HCT116 (cell line): ENCODE results near the gene ZNF483. TPM values are rescaled to one million over a fixed set of nuclear protein-coding genes. Genes with fewer than 3 reads are reported as not detected.
"Not testable (repeated sequence)": the region's sequence is repeated elsewhere in the genome, so short reads cannot be mapped to it uniquely, and the experiment has no call there.

Experiments used
- ATAC-seq: fragments of 200-7000 bp; cut with Tn5 transposase; 2 replicates; pipeline ENCODE4 v1.9.1; 2020; ENCODE audit warnings: mild to moderate bottlenecking, moderate library complexity
- BruUV-seq: library from RNA; stranded (reverse); fragments of 400-500 nt; replicated peaks from 2 replicates; lab custom pipeline; 2021; lab: Mats Ljungman, UMichigan
- CTCF ChIA-PET: fragments of 300-600 bp; sonication (Branson Sonifier 250); formaldehyde crosslinking; loops from one replicate; lab custom pipeline; 2021; ENCODE audit warnings: antibody characterized with exemption; lab: Charles Lee
- POLR2A ChIA-PET: fragments of 300-600, 350-600 bp; sonication (Branson Sonifier 250); formaldehyde crosslinking; loops from one replicate; lab custom pipeline; 2021; ENCODE audit warnings: antibody characterized with exemption; lab: Charles Lee
- RAD21 ChIA-PET, 2 experiments: fragments of 300-600 bp; sonication (Branson Sonifier 250); formaldehyde crosslinking; loops; one replicate each; lab custom pipeline; 2023; ENCODE audit warnings: low total read pairs in 2 of 2; ENCODE audit not compliant: uncharacterized antibody in 2 of 2, unreplicated experiment in 2 of 2, low non-redundant PET in 1 of 2; lab: Charles Lee
- DNase-seq: peaks from one replicate; pipeline ENCODE4 v3.0.0-alpha.2; 2010; ENCODE audit warnings: low read depth, low spot score
- H2AFZ ChIP-seq: fragments of 200-600 bp; shearing (Covaris generic), sonication (generic); 2 replicates; pipeline ENCODE4 v1.6.1; 2017; ENCODE audit warnings: low read depth, mixed run types, mixed read lengths, antibody characterized with exemption, low read length; ENCODE audit not compliant: poor library complexity, severe bottlenecking
- H3K27ac ChIP-seq: 2 replicates; pipeline ENCODE4 v1.5.1; 2012; ENCODE audit warnings: low read depth, low read length
- H3K27me3 ChIP-seq: fragments of 200-600 bp; sonication (generic); 2 replicates; pipeline ENCODE4 v1.6.1; 2016; ENCODE audit warnings: mixed run types, low read length, mixed read lengths; ENCODE audit not compliant: insufficient read depth
- H3K36me3 ChIP-seq, 2 experiments: fragments of 200-500 bp in 1 of 2; fragments of 200-600 bp in 1 of 2; sonication (Bioruptor generic) in 1 of 2; sonication (generic) in 1 of 2; 2 replicates each; pipeline versions ENCODE4 v1.5.1 to v1.6.1; 2014 to 2016; ENCODE audit warnings: low read length in 2 of 2, inconsistent platforms in 1 of 2, mixed read lengths in 1 of 2, mixed run types in 1 of 2; ENCODE audit not compliant: insufficient read depth in 2 of 2, control insufficient read depth in 1 of 2
- H3K4me1 ChIP-seq, 2 experiments: fragments of 200-600 bp in 1 of 2; sonication (generic) in 1 of 2; 2 replicates each; pipeline versions ENCODE4 v1.5.1 to v1.6.1; 2012 to 2017; ENCODE audit warnings: low read length in 2 of 2, inconsistent platforms in 1 of 2, mild to moderate bottlenecking in 1 of 2, mixed read lengths in 1 of 2, mixed run types in 1 of 2, moderate library complexity in 1 of 2; ENCODE audit not compliant: insufficient read depth in 2 of 2, control insufficient read depth in 1 of 2
- H3K4me2 ChIP-seq: fragments of 200-600 bp; sonication (generic); 2 replicates; pipeline ENCODE4 v1.6.1; 2017; ENCODE audit warnings: mixed run types, low read length, mixed read lengths
- H3K4me3 ChIP-seq, 2 experiments: fragments of 200-600 bp in 1 of 2; sonication (generic) in 1 of 2; replicated peaks in 1 of 2; 2 replicates each; pipeline ENCODE4 v1.5.1; 2011 to 2016; ENCODE audit warnings: low read length in 2 of 2, control low read depth in 1 of 2, low read depth in 1 of 2, mild to moderate bottlenecking in 1 of 2, mixed read lengths in 1 of 2, mixed run types in 1 of 2
- H3K79me2 ChIP-seq: fragments of 200-600 bp; sonication (generic); 2 replicates; pipeline ENCODE4 v1.6.1; 2017; ENCODE audit warnings: mild to moderate bottlenecking, mixed run types, low read length, moderate library complexity, mixed read lengths; ENCODE audit not compliant: insufficient read depth
- H3K9ac ChIP-seq: fragments of 200-600 bp; sonication (generic); 2 replicates; pipeline ENCODE4 v1.6.1; 2016; ENCODE audit warnings: low read length, mixed read lengths
- H3K9me2 ChIP-seq: fragments of 200-600 bp; sonication (generic), shearing (Covaris generic); 2 replicates; pipeline ENCODE4 v1.6.1; 2017; ENCODE audit warnings: mixed run types, mild to moderate bottlenecking, moderate library complexity; ENCODE audit not compliant: insufficient read depth
- H3K9me3 ChIP-seq, 2 experiments: fragments of 200-500 bp in 1 of 2; fragments of 200-600 bp in 1 of 2; sonication (Bioruptor generic) in 1 of 2; sonication (generic) in 1 of 2; 2 replicates each; pipeline ENCODE4 v1.6.1; 2014 to 2017; ENCODE audit warnings: low read length in 2 of 2, mixed read lengths in 2 of 2, inconsistent platforms in 1 of 2, low read depth in 1 of 2, mild to moderate bottlenecking in 1 of 2, mixed run types in 1 of 2, moderate library complexity in 1 of 2; ENCODE audit not compliant: control insufficient read depth in 1 of 2, insufficient read depth in 1 of 2
- H4K20me1 ChIP-seq: fragments of 200-600 bp; sonication (generic), shearing (Covaris generic); 2 replicates; pipeline ENCODE4 v1.6.1; 2017; ENCODE audit warnings: mixed run types, mild to moderate bottlenecking, moderate library complexity; ENCODE audit not compliant: insufficient read depth
- CBX3 ChIP-seq: IDR thresholded peaks from 2 replicates; pipeline ENCODE4 v1.6.1; 2012; ENCODE audit warnings: low read depth
- CTCF ChIP-seq, 3 experiments: fragments of 200-600 bp in 1 of 3; sonication (generic) in 1 of 3; IDR thresholded peaks in 2 of 3; conservative IDR thresholded peaks in 1 of 3; 2 replicates each; pipeline ENCODE4 v1.5.1; 2012 to 2017; ENCODE audit warnings: low read depth in 2 of 3, low read length in 2 of 3, antibody characterized with exemption in 1 of 3, borderline replicate concordance in 1 of 3, control low read depth in 1 of 3, mild to moderate bottlenecking in 1 of 3, mixed read lengths in 1 of 3, mixed run types in 1 of 3, moderate library complexity in 1 of 3; ENCODE audit not compliant: insufficient read depth in 1 of 3
- EZH2 ChIP-seq: fragments of 200-600 bp; sonication (generic); IDR thresholded peaks from 2 replicates; pipeline ENCODE4 v1.6.1; 2017; ENCODE audit warnings: antibody characterized with exemption, mixed run types
- EZH2phosphoT487 ChIP-seq: fragments of 200-600 bp; IDR thresholded peaks from 2 replicates; pipeline ENCODE4 v1.6.1; 2018; ENCODE audit warnings: antibody characterized with exemption, borderline replicate concordance
- POLR2A ChIP-seq: IDR thresholded peaks from 2 replicates; pipeline ENCODE4 v1.7.0; 2011; ENCODE audit warnings: borderline replicate concordance; ENCODE audit not compliant: insufficient read depth, insufficient read length; ENCODE audit errors: extremely low read depth
- POLR2AphosphoS5 ChIP-seq: IDR thresholded peaks from 2 replicates; pipeline ENCODE4 v1.6.1; 2011; ENCODE audit warnings: mild to moderate bottlenecking, low read depth, low read length, moderate library complexity
- RAD21 ChIP-seq: IDR thresholded peaks from 2 replicates; pipeline ENCODE4 v1.6.1; 2012; ENCODE audit warnings: low read depth, mild to moderate bottlenecking
- SRF ChIP-seq: IDR thresholded peaks from 2 replicates; pipeline ENCODE4 v1.6.1; 2012; ENCODE audit warnings: low read depth
- YY1 ChIP-seq: IDR thresholded peaks from 2 replicates; pipeline ENCODE4 v1.6.1; 2011; ENCODE audit warnings: low read length, low read depth, moderate library complexity, mild to moderate bottlenecking; ENCODE audit not compliant: insufficient replicate concordance; ENCODE audit errors: extremely low read depth
- intact Hi-C: fragments of 100-400 bp; cut with micrococcal nuclease; formaldehyde crosslinking; loops from 2 replicates; pipeline ENCODE4 v1.10.0; 2022
- total RNA-seq: library from RNA; stranded (reverse); gene quantifications from one replicate; pipeline ENCODE4 v1.2.1, GENCODE V29; 2021; ENCODE audit not compliant: unreplicated experiment

ZNF483 gene
- total RNA-seq, 1 experiment from 2014 or later, result 5.0 TPM

- RAD21 ChIA-PET, result no interaction called here
- H3K9ac ChIP-seq, result no peak overlapping the region
- H4K20me1 ChIP-seq, result no peaks in the 10 kb centered on the region
- ATAC-seq, result no peak
- no peak overlapping the region for H2AFZ ChIP-seq
- DNase-seq, result no peak
- H3K79me2 ChIP-seq, result no peaks in the 10 kb centered on the region
- H3K4me3 ChIP-seq, result no peak overlapping the region
- H3K9me3 ChIP-seq, result no peaks in the 10 kb centered on the region
- no peak for TF ChIP-seq CTCF (IDR thresholded peaks at IDR 0.05 in 2 of 3, conservative IDR thresholded peaks at IDR 0.05 in 1 of 3; ENCODE audit: borderline replicate concordance in 1 of 3, insufficient read depth in 1 of 3, low read depth in 2 of 3, low read length in 2 of 3)
- no peak for TF ChIP-seq EZH2
- no peak for TF ChIP-seq POLR2AphosphoS5
- TF ChIP-seq YY1, result no peak
- TF ChIP-seq SRF, result no peak
- TF ChIP-seq POLR2A, result no peak
- TF ChIP-seq EZH2phosphoT487, result no peak
- no peak for TF ChIP-seq CBX3
- no peak for TF ChIP-seq RAD21
- POLR2A ChIA-PET, result no interaction called here
- no peak overlapping the region for H3K27ac ChIP-seq
- CTCF ChIA-PET, result no interaction called here
- H3K36me3 ChIP-seq, result peaks cover 37 to 40% of the 10 kb centered on the region in 2 experiments
- BruUV-seq, result no TSS peak
- intact Hi-C loops, result no loop called here
- no peaks in the 10 kb centered on the region for H3K27me3 ChIP-seq
- H3K9me2 ChIP-seq, result no peaks in the 10 kb centered on the region
- no peak overlapping the region for H3K4me2 ChIP-seq
- no peaks in the 10 kb centered on the region for H3K4me1 ChIP-seq
Observed at GRCh38 chr9:111566234-111566633, 41.3 kb downstream of the ZNF483 start.

- ATAC-seq, H3K9ac ChIP-seq, CTCF ChIA-PET, H3K4me1 ChIP-seq, H3K79me2 ChIP-seq, H2AFZ ChIP-seq, H3K9me2 ChIP-seq, BruUV-seq, H3K27me3 ChIP-seq, H3K4me3 ChIP-seq, DNase-seq, intact Hi-C loops, POLR2A ChIA-PET, RAD21 ChIA-PET, H3K9me3 ChIP-seq, H3K27ac ChIP-seq, H4K20me1 ChIP-seq, H3K4me2 ChIP-seq: not testable (repeated sequence)
- peaks cover 43 to 48% of the 10 kb centered on the region in 2 experiments for H3K36me3 ChIP-seq
Observed at GRCh38 chr9:111568127-111568526, 43.1 kb downstream of the ZNF483 start.
